Mesodermal cell (in vitro differentiated cells): ENCODE data around the gene MTMR1. TPM values are rescaled to one million over a fixed set of nuclear protein-coding genes. Genes with fewer than 3 reads are reported as not detected.

Experiments used
- H3K27ac ChIP-seq: 2 replicates; pipeline ENCODE4 v1.7.0; 2013; ENCODE audit warnings: mild to moderate bottlenecking, low read depth, low read length, moderate library complexity; ENCODE audit not compliant: severe bottlenecking
- H3K36me3 ChIP-seq: 2 replicates; pipeline ENCODE4 v1.7.1; 2013; ENCODE audit warnings: mild to moderate bottlenecking, low read length, moderate library complexity; ENCODE audit not compliant: control insufficient read depth, insufficient read depth
- H3K4me1 ChIP-seq: one replicate; pipeline ENCODE4 v1.7.1; 2013; ENCODE audit warnings: mild to moderate bottlenecking, low read length; ENCODE audit not compliant: insufficient read depth, control insufficient read depth, poor library complexity, severe bottlenecking
- H3K4me3 ChIP-seq: 2 replicates; pipeline ENCODE4 v1.7.0; 2013; ENCODE audit warnings: low read length, control low read depth, mild to moderate bottlenecking; ENCODE audit not compliant: insufficient read depth, poor library complexity, severe bottlenecking; ENCODE audit errors: extremely low read depth
- H3K9me3 ChIP-seq: 2 replicates; pipeline ENCODE4 v1.7.1; 2013; ENCODE audit warnings: mild to moderate bottlenecking, low read length, moderate library complexity; ENCODE audit not compliant: control insufficient read depth
- WGBS, 2 experiments: methylation state at CpG; one replicate each; pipeline ENCODE4 v1.1.5; 2013; ENCODE audit warnings: missing lambda C conversion rate in 2 of 2; ENCODE audit not compliant: insufficient coverage in 2 of 2; 5-methylcytosine and 5-hydroxymethylcytosine counted together
- polyA plus RNA-seq, 2 experiments: library from polyadenylated mRNA; stranded (reverse); fragments of 50-300 nt; gene quantifications; one replicate each; pipeline ENCODE4 v1.2.3, GENCODE V29; 2013

The MTMR1 gene
- 8.5 TPM for polyA plus RNA-seq (2013, experiment 1 of 2)
- polyA plus RNA-seq (2013, experiment 2 of 2), result 11.1 TPM

DNA sequence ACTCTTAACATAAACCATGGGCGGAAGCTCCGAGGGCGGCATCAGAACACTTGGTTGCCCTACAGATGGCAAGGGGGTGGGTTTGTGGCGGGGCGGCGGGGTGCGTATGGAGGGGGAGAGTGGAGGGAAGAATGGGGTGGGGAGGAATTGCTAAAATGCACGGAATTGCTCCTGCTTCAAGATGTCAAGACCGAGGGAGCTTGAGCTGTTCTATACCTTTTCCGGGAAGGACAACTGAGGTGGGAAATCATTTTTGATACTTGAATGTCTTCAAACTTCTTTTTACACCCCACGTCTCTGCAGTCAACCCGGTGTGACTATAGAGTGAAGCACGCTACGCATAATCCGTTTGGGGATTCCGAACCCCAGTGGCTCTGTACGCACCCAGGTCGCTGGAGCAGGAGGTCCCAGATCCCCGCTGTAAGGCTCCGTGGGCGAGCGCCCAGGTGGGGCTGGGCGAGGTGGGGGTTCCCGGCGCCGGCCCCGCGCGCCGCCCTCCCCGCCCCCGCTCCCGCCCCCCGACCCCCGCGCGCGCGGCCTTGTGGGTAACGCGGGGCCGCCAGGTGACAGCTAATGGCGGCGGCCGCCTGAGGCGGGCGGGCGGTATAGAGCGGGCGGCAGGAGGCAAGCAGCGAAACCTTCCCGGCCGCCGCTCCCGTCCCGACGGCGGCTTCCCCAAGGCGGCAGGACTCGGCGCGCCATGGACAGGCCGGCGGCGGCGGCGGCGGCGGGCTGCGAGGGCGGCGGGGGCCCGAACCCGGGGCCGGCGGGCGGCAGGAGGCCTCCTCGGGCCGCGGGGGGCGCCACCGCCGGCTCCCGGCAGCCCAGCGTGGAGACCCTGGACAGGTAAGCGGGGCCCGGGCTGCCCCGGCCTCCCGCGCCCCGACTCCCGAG is at the start of gene MTMR1:
TSS of gene MTMR1 (plus strand) at position 566 of the 894 bp plus-strand sequence. CDS start at position 701, 135 bp downstream.
- 1% methylated on average over 25 of the region's 92 CpGs; no CpG with 5 or more reads in 1 of the 2 experiments for WGBS, 2 experiments
- peak within 1 kb of the TSS; percentile 42 for H3K4me3 ChIP-seq
- H3K4me1 ChIP-seq, result peaks cover 7% of the 10 kb centered on the region
- H3K36me3 ChIP-seq, result no peaks in the 10 kb centered on the region
- peaks cover 4% of the 10 kb centered on the region for H3K9me3 ChIP-seq
- H3K27ac ChIP-seq, result no peak within 1 kb of the TSS

DNA sequence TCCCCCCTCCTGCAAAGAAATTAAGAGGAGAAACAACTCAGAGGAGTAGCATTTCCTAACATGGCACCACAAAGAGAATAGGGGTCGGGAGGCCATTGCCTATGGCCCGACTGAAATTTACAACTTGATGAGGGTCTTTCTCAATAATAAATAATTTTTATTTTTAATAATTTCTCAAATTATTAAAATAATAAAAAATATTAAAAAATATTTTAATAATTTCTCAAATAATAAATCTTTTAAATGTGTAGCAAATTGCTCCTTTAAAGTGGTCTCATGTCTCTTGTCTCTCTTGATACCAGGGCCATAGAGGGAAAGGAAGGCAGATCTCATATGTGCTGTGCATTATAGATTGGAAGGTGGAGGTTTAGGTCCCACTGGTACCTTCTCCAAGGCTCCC is 49.2 kb upstream of the MTMR1 start:
- Histone ChIP-seq H3K27ac (no peak overlapping the region), H3K4me1 (no peaks in the 10 kb centered on the region), H3K36me3 (peaks cover 10% of the 10 kb centered on the region), H3K9me3 (no peaks in the 10 kb centered on the region), H3K4me3 (no peak overlapping the region)
- WGBS, 2 experiments, result no CpG with 5 or more reads among the region's 2 CpGs

DNA sequence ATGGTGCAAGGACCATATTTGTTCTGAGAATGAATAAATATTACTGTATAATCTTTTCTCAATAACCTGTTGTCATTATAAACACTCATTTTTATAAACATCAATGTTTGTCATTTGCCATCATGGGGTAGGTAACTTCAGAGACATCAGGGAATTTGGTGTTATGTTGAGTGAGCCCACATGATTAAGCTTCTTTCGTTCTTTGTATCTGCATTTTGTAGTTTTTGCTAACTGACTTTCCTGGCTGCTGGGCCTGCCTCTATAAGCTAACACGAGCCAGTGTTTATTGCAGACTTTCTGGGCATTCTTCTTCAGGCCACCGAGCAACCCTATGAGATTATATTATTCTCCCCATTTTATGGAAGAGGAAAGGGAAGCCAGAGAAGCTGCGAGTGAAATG is 48.8 kb upstream of the MTMR1 start:
- no CpG with 5 or more reads among the region's 4 CpGs for WGBS, 2 experiments
- Histone ChIP-seq H3K9me3 (no peaks in the 10 kb centered on the region), H3K36me3 (peaks cover 10% of the 10 kb centered on the region), H3K4me1 (no peaks in the 10 kb centered on the region), H3K4me3 (no peak overlapping the region), H3K27ac (no peak overlapping the region)

DNA sequence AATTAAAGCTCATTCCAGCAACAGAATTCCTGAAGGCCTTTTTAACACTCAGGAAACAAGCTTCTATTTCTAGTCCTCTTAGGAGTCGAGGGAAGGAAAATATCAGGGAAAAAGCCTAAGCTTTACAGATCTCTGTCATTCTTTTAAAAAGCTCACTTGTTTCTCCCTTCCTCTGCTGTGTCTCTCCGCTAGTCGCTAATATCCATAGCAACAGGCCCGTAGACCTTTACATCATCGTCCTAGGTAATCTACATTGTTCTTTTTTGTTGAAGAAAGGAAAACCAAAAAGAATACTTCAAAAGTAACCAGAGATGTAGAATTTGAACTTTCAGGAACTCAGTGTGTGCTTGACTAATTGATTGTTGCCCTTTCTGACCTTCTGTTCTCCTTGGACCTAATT is 45.9 kb upstream of the MTMR1 start:
- Histone ChIP-seq H3K27ac (no peak overlapping the region), H3K36me3 (peaks cover 15% of the 10 kb centered on the region), H3K4me1 (no peaks in the 10 kb centered on the region), H3K4me3 (no peak overlapping the region), H3K9me3 (no peaks in the 10 kb centered on the region)
- WGBS, 2 experiments, result 80% methylated on average over 1 of the region's 5 CpGs

DNA sequence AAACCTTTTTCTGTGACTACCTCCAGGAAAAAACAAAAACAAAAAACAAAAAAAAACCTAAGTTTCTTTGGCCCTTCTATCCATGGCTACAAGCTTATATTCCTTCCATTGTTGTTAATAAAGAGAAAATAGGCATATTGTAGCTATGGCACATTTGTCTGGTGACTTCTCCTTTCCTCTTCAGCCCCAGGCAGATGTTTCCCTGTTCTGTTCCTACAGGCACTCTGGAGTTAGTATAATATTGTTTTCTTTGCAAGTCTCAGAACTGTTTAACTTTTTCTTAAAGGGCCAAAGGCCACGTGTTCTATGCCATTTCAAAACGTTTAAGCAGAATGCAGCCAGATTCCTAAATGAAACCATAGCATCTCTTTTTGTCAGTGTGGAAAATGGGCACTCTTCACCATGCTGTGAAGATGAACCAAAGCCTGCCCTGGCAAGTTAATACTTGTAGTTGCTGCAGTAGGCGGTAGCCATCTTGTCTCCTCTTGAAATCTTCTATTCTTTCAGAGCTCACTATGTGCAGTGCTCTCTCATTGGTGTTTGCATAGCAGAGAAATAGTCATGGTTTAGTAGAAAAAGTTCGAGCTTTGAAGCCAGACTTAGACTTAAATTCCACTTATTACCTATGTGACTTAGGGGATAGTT is 44.8 kb upstream of the MTMR1 start:
- Histone ChIP-seq H3K4me1 (no peaks in the 10 kb centered on the region), H3K4me3 (no peak overlapping the region), H3K36me3 (peaks cover 12% of the 10 kb centered on the region), H3K9me3 (no peaks in the 10 kb centered on the region), H3K27ac (no peak overlapping the region)
- WGBS, 2 experiments, result 100% methylated on average over 1 of the region's 4 CpGs; no CpG with 5 or more reads in 1 of the 2 experiments

DNA sequence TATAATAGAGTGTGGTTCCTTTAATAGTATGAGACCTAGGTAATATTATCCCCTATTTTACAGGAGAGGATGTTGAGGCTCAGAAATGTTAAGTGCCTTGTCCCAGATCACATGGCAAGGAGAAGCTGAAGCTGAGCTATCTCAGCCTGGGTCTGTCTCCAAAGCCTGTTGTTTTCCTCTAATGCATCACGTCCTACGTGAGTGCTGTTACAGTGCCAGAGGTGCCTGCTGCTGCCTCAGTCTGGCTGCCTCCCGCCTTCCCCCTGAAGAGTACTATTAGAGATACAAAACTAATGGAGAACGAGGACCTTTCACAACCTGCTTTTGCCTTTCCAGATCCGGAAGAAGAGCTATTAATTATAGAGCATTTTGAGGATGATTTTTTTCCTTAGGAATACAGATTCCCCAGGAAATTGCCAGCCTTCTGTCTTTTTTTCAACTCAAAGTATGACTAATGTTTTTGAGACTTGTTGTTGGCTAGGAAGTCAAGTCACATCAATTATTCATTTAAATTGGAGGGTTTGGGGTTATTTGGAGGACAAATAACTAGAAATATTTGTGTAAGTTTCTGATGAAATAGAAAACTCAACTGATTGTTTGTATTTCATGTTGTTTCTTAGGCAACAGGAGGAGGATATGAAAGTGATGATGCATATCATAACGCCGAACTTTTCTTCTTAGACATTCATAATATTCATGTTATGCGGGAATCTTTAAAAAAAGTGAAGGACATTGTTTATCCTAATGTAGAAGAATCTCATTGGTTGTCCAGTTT is 43.9 kb upstream of the MTMR1 start:
- no CpG with 5 or more reads among the region's 8 CpGs for WGBS, 2 experiments
- Histone ChIP-seq H3K36me3 (peaks cover 15% of the 10 kb centered on the region), H3K9me3 (no peaks in the 10 kb centered on the region), H3K4me3 (no peak overlapping the region), H3K4me1 (no peaks in the 10 kb centered on the region), H3K27ac (peak overlapping the region; percentile 43)

DNA sequence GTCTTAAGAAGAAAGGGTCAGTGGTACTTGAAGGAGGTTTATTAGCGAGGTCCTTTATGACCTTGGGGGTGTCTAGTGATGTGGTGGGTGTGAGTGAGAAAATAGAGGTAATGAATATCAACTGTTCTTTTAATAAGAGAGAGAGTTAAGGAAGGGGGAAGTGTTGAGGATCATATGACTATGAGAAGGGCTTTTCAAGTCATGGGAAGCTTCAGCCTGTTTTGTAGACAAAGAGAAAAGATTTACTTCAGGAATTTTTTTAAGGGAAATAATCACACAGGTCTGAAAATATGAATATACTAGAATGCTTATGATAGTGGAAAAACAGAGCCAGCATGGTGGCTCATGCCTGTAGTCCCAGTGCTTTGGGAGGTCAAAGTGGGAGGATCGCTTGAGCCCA is 41.3 kb upstream of the MTMR1 start:
- no peak overlapping the region for H3K27ac ChIP-seq
- no peaks in the 10 kb centered on the region for H3K4me1 ChIP-seq
- peaks cover 10% of the 10 kb centered on the region for H3K36me3 ChIP-seq
- H3K4me3 ChIP-seq, result no peak overlapping the region
- H3K9me3 ChIP-seq, result no peaks in the 10 kb centered on the region
- 100% methylated on average over 1 of the region's 2 CpGs; no CpG with 5 or more reads in 1 of the 2 experiments for WGBS, 2 experiments

DNA sequence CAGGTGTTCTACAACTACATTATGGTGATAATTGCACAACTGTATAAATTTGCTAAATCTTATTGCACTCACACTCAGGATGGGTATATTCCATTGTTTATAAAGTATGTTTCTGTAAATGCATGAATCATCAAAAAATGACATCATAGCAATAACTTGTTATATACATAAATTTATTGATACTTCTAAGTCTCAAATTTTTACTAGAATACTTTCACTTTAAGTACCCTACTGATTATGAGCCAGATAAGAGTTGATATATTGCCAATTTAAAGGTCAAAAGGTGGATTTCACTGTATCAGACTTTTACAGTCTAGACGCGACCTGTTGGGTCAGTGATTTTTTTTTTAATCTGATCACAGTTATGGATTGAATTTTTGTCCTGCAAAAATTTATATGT is 37.4 kb upstream of the MTMR1 start:
- Histone ChIP-seq H3K36me3 (peaks cover 11% of the 10 kb centered on the region), H3K27ac (no peak overlapping the region), H3K4me3 (no peak overlapping the region), H3K9me3 (no peaks in the 10 kb centered on the region), H3K4me1 (no peaks in the 10 kb centered on the region)
- WGBS, 2 experiments, result 90% methylated on average over 2 of the region's 2 CpGs; no CpG with 5 or more reads in 1 of the 2 experiments

DNA sequence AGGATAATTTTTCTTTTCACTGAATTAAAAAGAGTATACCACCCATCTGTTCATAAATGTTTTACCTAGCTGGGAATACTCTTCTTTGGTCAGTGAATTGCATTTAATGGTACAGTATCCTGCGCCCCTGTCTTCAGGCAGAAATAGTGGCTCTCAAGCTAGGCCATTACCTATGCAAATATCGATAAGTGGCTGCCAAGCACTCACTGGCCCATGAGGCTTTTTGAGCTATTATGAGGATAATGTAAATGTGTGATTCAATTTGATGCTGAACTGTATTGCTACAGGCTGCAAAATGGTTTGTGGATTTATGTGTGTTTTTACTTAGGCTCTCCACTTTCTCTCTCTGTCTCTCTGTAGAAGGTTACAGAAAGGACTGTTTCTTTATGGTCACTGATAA is 30.1 kb upstream of the MTMR1 start:
- Histone ChIP-seq H3K27ac (no peak overlapping the region), H3K9me3 (no peaks in the 10 kb centered on the region), H3K4me3 (no peak overlapping the region), H3K4me1 (no peaks in the 10 kb centered on the region), H3K36me3 (peaks cover 5% of the 10 kb centered on the region)
- 83% methylated on average over 1 of the region's 2 CpGs; no CpG with 5 or more reads in 1 of the 2 experiments for WGBS, 2 experiments

DNA sequence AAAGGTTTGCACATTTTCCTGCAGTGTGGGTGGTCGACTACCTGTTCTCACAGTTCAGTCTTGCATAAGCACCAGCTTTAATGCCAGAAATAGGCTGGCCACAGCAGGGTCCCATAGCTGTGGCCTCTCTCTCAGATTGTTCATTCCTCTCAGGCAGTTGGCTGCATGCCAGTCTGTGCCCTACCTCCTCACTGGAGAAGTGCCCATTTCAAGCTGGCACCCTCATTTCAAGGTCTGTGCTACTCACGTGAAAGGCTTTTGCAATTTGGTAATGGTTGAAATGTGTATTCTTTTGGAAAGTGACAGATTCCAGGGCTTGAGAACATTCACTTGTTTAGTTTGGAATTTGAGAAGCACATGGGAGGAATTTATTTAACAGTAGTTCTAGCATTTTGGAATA is 28.9 kb upstream of the MTMR1 start:
- WGBS, 2 experiments, result 83% methylated on average over 1 of the region's 2 CpGs; no CpG with 5 or more reads in 1 of the 2 experiments
- Histone ChIP-seq H3K4me1 (no peaks in the 10 kb centered on the region), H3K4me3 (no peak overlapping the region), H3K36me3 (no peaks in the 10 kb centered on the region), H3K9me3 (no peaks in the 10 kb centered on the region), H3K27ac (no peak overlapping the region)
